Dedifferentiated amniotic fluid mesenchymal stem cell (primary cell): ENCODE data around the gene MGMT.

Source experiments
- DNase-seq: peaks from one replicate; pipeline ENCODE4 v3.0.0-alpha.2; 2016; ENCODE audit errors: extremely low spot score

Gene MGMT

GRCh38 chr10:129740532-129741279 is 273.7 kb downstream of the MGMT start:
- DNase-seq = no peak

- no peak for DNase-seq
Observed at GRCh38 chr10:129741280-129741977, 274.4 kb downstream of the MGMT start.

- no peak for DNase-seq
Observed at GRCh38 chr10:129741978-129742741, 275.1 kb downstream of the MGMT start.

- DNase-seq = no peak
Observed at GRCh38 chr10:129742742-129743550, 275.9 kb downstream of the MGMT start.

- no peak for DNase-seq
Observed at GRCh38 chr10:129743738-129744133, 276.7 kb downstream of the MGMT start.

GRCh38 chr10:129744134-129745111 is 277.4 kb downstream of the MGMT start:
- DNase-seq = no peak

- no peak for DNase-seq
Observed at GRCh38 chr10:129745186-129745750, 278.2 kb downstream of the MGMT start.

GRCh38 chr10:129754211-129755050 is 287.4 kb downstream of the MGMT start:
- DNase-seq = no peak

- no peak for DNase-seq
Observed at GRCh38 chr10:129755158-129755591, 288.1 kb downstream of the MGMT start.

GRCh38 chr10:129755621-129756020 is 288.6 kb downstream of the MGMT start:
- DNase-seq = no peak

GRCh38 chr10:129756912-129757901 is 290.2 kb downstream of the MGMT start:
- no peak for DNase-seq

GRCh38 chr10:129758207-129759021 is 291.4 kb downstream of the MGMT start:
- DNase-seq = no peak

GRCh38 chr10:129759214-129760002 is 292.4 kb downstream of the MGMT start:
- no peak for DNase-seq

GRCh38 chr10:129760003-129760315 is 292.9 kb downstream of the MGMT start:
- no peak for DNase-seq

- no peak for DNase-seq
Observed at GRCh38 chr10:129760416-129760815, 293.4 kb downstream of the MGMT start.

- no peak for DNase-seq
Observed at GRCh38 chr10:129761197-129761972, 294.3 kb downstream of the MGMT start.
